Activated effector memory CD4-positive, alpha-beta T cell treated with Interleukin-2 at 50 U/mL for 16 hours (primary cell): ENCODE results near the gene GNA12.
"Not testable (repeated sequence)": the region's sequence is repeated elsewhere in the genome, so short reads cannot be mapped to it uniquely, and the experiment has no call there.

Experiments used
- DNase-seq: peaks from one replicate; pipeline ENCODE4 v3.0.0-alpha.2; 2020

Gene GNA12

DNA sequence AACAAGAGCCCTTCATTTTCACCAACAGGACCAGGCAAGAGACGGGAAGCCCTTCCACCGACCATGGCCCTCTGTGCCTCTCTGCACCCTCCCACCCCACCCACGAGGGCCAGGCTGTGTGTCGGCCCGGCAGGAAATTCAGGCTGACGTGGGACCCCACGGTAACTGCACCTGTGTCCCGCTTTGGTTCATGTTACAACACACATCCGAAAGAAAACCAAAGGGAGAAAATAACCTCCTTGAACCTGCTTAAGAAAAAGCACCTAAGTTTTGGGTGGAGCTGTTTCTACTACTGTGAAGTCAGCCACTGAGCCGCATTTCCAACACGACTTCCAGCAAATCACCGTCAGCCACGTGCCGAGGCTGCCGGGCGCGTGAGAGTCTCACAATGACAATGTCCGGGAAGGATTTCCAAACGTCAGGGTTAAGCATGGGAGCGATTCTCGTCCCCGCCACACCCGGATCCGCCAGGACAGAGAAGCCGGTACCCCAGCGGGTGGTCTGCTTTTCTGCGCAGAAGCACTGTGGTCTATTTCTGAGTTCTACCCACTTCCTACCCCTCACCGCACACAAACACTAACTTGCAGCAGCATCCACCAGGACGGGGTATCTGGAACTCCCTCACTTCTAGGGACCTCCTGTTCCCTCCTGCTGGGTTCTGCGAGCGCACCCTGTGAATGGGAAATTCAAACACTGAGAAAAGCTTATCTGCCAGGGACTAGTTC, 119.5 kb downstream of the GNA12 start:
- DNase-seq = no peak

DNA sequence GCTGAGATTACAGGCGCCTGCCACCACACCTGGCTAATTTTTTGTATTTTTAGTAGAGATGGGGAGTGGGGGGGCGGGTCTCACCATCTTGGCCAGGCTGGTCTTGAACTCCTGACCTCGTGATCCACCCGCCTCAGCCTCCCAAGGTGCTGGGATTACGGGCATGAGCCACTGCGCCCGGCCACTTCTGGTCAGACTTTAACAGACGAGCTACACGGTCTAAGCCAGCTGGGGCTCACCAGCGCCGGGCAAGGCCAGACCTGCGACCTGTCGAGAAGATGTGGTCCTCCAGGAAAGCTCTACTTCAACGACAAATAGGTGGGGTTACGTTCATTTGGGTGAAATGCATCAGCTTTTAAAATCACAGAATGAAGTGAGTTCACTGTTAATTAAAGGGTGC, 120.1 kb downstream of the GNA12 start:
- DNase-seq = not testable (repeated sequence)

DNA sequence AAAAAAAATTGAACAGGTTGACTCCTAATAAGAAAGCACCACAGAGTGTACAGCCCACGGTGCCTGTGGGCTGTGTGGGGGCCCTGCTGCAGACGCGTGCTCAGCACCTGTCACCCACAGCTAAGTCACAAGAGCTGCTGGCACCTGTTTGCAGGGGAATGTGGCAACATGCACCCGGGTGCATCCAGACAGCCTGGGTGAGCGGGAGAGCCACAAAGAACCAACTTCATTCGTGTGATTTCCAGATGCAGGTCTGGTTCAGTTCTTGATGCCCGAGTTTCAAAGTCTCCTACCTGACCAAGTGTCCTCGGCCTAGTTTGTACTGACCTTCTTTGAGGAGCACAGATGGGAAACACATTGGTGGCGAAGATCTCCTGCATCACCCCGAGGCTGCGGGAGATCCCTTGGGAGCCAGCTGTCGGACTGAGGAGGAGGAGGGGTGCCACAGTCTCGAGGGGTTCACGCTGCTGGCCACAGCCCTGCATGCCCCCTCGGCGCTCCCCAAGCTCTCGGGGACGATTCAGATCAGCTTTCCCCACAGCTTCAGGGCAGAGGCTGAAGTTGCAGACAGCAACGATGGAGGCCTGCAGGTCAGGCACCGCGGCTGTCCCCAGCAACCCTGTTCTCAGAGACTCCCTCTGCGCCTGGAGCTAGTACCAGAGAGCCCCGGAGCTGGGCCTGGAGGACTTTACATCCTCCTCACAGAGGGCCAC, 120.8 kb downstream of the GNA12 start:
- DNase-seq = no peak

DNA sequence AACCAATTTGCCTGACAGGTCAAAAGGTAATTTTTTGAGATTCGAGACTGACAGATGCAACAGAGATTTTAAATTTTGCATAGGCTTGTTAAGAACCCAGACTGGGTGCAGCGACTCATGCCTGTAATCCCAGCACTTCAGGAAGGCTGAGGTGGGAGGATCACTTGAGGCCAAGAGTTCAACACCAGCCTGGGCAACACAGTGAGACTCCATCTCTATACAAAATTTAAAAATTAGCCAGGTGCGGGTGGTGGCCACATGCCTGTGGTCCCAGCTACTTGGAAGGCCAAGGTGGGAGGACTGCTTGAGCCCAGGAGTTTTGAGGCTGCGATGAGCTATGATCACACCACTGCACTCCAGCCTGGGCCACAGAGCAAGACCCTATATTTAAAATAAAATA, 121.5 kb downstream of the GNA12 start:
- DNase-seq = no peak

DNA sequence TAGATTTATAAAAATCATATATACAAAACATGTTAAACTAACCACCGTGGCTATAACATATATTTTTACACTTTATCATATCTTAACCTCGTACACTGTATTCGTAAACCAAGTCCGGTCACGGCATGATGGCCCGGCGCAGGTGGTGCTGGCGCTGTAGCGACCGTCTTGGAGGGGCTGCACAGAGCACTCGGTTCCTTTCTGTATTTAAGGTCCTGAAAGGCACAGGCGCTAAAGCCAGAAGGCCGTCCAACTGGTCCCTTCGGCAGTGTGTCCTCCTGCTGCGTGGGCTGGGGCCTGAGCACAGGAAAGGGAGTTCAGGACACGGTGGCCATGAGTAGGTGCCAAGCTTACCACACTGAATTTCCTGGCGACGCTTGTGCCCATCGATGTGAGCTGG, 122.3 kb downstream of the GNA12 start:
- no peak for DNase-seq

DNA sequence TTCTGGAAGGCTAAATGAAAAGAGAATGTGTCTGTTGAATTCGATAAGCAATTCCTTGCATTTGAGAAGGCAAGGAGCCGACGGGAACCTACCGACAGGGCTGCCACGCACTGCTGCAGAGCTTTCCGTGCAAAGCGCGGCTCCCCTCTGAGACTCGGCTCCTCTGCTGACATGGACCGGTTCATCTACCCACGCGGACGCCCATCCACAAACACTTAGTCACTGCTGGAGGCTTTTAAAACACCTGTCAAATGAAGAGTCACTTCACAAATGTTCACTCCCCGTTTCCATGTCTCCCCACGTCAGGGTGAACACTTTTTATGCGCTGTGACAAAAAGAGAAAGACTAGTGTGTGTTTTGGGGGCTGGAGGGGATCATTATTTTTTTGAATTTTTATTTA, 124.1 kb downstream of the GNA12 start:
- DNase-seq = no peak

DNA sequence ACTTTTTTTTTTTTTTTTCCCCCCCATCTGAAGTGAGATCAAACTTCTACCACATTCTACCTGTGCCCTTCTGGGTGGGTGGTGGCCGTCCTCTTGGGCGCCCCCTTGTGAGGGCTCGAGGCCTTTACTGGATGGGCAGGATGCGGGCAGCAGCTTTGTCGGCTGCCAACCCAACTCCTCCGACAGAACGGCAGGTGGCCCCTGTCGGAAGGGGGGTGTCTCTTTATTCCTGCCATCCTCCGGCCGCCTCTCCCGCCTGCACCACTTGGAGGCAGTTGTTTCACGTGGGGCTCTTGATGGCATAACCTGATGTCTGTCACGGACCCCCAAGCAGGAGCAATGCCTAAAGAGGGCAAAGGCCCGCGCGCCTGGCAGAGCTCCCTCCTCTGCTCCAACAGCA, 125.1 kb downstream of the GNA12 start:
- DNase-seq = peak; percentile 46

DNA sequence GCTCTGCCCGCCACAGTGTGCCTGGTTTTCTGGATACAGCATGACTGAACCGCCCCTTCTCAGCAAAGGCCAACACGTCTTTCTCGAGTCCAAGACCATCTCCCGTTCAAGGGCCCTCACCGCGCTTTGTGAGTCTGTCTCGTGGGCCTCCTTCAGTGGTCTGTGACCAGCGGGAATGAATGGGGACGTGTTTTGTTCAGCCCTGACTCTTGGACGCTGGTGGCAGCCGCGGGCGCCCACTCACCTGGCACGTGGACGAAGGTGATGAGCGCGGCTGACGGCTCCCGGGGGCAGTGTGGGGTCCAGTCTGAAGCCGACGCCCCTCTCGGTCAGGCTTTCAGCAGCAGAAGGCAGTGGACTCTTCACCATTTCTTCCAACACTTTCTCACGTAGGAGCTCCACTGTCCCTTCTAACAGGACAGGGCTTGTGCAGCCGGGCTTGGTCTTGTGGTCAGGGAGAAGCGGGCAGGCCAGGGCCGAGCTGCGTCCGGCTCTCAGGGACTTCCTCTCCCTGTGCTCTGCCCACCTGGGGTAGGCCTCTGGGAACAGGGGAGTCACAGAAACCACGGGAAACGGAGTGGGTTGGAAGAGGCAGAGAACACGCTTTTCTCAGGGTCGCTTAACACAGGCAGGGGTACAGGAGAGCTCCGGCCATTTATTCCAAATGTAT, 125.7 kb downstream of the GNA12 start:
- DNase-seq = no peak

DNA sequence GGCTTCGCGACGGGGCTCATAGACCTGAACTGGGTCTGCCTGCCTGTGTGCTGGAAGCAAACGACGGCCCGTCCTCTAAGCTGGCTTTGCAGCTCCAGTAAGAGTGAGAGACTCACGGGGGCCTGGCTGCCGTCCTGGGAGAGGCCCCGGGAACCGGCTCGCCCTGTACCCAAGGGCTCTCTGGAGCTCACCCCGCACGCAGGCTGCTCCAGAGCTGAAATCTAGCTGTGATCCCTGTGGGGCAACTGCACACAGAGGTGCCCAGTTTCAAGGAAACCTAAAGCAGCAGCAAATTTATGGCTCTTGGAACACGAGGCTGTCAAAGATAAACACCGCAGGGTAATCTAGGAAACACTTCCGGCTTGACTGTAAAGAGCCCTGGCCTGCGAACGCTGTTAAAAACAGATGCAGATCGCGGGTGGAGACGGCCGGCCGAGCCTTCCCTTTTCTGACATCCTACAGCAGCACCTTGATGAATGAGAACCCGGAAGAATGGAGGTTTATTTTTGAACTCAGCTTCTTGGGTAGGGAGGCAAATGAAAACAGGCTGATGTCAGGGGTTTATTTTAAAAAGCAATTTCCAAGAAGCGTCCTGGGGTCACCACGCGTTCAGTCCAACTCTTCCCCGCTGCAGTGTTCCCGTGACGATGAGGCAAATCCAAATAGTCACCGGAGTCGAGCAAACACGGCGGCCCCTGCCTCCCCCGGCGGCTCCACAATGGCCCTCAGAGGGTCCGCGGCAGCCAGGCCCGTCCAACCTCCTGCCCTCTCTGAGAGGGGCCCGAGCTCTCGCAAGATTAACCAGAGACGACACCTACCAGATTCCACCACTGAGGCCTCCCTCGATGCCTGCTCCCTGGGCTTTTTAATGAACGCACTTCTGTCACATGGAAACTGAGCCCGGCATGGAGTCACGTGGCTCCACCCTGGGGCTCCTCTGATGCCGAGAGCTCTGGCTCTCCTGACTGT, 126.5 kb downstream of the GNA12 start:
- no peak for DNase-seq

DNA sequence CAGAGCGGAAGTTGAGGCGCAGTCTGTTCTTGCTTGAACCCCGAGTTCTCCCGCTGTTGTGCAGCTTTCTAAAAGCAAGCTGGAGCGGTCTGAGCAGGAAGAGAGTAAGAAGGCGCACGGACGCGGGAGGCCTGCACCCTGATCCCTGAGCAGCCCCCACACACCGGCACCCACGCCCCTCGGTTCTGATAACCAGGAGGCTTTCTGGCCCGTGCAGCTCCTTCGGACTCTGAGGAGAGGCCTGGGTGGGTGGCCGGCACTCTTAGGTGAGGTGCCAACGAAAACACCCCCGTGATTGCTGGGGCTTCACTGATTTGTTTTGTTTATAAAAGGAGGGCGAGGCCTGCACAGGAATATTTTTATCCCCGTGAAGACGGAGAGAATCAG, 127.2 kb downstream of the GNA12 start:
- no peak for DNase-seq

DNA sequence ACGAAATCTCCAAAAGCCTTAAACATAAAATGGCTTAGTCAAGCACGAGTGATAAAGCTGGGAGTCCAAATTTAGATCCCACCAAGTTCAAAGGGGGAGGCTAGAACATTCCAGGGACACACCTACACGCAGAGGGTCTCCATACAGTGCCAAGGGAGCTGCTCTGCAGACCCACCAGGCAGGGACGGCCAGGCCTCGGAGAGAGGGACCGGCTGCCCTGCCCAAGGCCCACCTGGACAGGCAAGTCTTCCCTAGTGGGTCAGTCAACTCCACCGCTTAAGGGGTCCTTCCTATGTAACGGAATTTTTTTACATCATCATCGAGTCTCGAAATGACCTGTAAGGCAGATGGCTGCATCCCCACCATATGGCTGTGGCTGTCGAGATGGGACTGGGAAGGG, 127.6 kb downstream of the GNA12 start:
- no peak for DNase-seq

DNA sequence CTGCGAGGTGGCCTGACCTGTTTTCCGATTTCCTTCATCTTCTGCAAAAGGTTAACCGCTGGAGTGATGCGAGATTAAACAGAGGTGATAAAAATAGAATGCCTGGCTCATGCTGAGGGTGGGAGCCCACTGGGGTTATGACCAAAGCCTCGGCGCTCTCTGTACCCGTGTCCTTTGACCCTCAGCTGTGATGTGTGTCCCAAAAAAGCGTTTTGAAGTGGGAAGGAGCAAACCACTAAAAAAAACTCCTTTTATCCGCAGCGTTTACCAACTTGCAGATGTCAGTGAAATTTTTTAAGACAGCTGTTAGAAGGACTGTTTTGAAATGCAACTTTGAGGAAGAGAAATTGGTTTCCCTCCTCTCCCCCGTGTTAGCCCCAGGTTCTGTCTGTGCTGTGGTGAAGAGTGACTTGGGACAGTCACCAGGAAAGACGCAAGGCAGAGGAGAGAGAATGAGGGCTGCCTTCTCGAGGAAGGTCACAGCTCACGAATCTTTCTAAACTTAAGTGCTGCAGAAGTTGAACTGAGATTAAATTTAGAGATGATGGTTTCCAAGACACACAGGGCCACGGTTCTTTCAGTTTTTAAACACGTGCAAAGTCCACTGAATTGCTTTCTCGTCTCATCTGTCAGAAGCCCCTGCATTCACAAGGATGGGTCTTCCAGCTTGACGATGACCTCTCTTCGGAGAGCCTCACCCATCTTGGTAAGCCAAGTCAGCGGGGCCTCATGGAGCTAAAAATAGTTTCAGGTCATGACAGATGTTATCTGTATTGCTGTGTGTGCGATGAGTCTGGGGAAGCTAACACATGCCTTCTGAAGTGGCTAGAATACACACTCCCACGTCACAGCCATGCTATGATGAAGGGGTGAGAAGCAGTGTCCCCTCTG, 128.5 kb downstream of the GNA12 start:
- peak; percentile 25 for DNase-seq

DNA sequence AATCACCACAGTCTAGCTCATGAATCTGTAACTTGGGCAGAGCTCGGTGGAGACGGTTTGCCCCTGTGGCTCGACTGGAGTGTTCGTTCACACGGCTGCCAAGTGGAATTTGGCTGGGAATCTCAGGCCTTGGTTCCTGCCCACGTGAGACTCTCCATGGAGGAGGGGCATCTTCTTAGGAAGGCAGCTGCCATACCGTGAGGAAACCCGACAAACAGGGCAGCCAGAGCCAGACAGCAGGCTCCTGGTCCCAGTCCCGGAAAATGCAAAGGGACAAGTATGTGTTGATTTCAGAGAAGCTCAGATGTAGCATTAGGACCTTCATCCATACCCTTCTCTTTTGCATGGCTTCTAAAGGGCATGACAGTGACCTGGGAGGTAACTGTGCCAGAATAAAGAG, 129.5 kb downstream of the GNA12 start:
- DNase-seq = no peak

DNA sequence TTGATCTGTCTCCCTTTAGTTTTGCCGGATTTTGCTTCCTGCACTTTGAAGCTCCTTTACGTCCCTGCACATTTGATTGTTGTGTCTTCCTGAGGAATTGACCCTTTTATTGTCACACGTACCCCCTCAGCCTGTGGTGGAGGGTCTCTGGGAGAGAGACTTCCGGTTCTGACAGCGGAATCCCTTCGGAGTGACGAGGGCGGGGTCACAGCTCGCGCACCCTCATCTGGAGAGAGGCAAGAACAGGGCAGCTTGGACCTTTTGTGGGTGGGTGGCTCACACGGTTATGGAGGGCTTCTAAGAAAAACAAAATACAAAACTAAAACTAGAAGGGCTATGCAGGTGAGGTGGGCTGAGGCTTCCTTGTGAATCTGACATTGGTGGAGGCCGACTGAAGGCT, 130.1 kb downstream of the GNA12 start:
- no peak for DNase-seq

DNA sequence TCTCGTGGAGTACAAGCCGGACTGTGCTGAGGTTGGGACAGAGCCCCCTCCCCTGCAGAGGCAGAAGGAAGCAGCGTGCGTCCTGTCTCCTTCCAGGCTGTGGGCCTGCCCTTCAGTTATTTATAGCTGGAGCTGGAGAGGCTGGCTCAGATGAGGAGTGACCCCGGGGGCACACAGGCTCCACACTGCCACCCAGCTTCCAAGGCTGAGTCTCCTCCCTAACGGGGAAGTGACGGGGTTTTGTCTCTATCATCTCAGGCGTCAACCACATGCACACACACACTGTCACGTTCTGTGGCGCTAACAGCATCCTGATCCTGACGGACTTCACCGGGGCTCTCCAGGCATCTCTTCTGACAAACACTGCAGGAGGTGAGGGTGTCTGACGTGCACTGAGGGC, 130.7 kb downstream of the GNA12 start:
- DNase-seq = no peak

DNA sequence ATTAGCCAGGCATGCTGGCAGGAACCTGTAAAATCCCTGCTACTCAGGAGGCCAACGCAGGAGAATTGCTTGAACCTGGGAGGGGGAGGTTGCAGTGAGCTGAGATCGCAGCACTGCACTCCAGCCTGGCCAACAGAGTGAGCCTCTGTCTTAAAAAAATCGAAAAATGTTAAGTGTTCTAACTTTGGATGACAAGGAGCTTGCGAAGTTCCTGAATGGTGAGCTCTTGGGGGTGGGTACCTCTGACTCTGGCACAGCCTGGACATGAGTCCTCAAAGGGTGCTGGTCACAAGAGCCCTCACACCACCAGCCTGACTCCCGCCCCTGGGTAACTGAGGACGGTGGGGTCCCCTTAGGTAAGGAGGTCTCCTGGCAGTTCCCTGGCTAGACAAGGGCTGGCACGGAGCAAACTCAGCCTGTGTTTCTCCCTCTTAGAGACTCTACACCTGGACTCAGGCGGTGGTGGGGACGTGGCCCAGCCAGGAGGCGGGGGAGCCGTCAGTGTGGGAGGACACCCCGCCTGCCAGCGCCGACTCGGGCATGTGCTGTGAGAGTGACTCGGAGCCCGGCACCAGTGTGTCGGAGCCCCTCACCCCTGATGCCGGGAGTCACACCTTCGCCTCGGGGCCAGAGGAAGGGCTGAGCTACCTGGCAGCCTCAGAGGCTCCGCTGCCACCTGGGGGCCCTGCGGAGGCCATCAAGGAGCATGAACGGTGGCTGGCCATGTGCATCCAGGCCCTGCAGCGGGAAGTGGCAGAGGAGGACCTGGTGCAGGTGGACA, 132.0 kb downstream of the GNA12 start:
- DNase-seq = no peak

DNA sequence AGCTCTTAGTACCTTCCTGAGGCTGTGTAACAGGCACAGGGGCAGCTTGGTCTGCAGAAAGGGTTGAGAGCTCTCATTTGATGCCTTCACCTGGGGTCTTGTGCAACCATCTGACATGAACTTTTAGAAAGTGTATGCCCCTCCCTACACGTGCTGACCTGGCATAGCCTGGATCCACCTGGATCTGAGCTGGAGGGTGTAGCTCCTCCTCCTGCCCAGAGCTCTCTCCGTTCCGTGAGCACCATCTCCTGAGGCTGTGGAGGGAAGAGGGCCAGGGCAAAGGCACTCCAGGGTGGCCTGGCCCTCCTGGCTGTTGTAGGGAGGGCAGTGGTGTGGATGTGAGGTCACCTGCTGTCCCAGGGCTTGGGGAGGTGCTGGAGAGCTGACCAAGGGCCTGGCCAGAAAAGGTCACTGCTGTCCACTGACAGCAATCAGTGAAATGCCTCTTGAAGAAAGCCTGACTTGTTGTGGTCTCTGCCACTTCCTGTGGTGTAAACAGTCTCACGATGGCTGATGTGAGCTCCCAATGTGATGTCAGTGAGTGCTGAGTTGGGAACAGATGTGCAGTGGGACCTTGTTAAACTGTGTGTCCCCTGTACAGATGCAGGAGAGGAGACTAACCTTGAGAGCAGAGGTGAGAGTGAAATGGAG, 133.1 kb downstream of the GNA12 start:
- peak; percentile 34 for DNase-seq

DNA sequence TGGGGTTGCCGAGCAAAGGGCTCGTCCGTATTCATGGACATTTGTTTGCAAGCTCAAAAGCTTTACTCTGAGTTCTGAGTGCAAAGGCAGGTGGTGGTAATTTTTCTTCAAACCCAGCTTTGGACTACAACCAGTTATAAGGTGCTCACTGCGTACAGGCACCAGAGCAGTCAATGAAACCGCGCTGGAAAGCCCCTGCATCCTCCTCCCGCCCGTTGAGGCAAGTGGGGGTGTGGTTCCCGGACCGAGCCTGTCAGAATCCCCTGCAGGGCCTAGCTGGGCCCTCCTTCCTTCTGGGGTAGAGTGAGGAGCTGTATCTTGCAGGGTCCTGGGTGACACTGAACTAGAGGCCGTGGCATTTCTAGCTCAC, 133.8 kb downstream of the GNA12 start:
- DNase-seq = peak; percentile 41

DNA sequence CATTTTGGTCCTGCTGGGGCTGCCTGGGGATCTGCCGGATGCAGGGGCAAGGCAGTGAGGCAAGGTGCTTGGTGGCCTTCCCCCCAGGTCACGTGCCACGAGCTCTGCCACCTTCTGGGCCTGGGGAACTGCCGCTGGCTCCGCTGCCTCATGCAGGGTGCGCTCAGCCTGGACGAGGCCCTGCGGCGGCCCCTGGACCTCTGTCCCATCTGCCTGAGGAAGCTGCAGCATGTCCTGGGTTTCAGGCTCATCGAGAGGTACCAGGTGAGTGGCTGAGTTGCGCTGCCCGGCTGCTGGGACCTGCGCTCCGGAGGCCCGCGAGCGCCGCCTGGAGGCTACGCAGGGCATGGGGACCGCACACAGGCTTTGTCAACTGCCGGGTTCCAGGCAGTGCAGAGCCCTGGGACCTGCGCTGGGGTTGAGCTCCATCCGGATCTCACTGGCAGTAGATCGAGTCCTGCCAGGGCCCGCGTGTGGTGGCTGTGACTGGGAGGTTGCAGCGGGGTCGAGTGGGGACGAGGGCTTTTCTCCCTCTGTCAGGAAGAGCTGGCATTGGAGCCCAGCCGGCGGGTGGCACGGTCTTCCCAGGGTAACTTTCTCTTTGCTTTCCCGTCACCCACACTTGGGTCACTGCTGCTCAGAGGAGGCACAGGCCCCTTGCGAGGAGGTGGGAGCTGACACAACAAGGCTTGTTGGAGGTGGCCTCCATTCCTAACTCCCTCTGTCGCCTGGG, 134.4 kb downstream of the GNA12 start:
- peak; percentile 73 for DNase-seq
